Measurements from ENCODE around the gene GABRR3.
"Not testable (repeated sequence)": the region's sequence is repeated elsewhere in the genome, so short reads cannot be mapped to it uniquely, and the experiment has no call there.

Gene GABRR3

GRCh38 chr3:98021830-98022560 lies 13.1 kb downstream of the GABRR3 start:
- no peak for DNase-seq (ENCODE audit: low spot score)

- DNase-seq (ENCODE audit: low spot score), result no peak
Observed at GRCh38 chr3:98020412-98020811, 14.7 kb downstream of the GABRR3 start.

GRCh38 chr3:98018301-98018700 lies 16.8 kb downstream of the GABRR3 start:
- no peak for DNase-seq (ENCODE audit: low spot score)

- no peak for DNase-seq (ENCODE audit: low spot score)
Observed at GRCh38 chr3:98014268-98014585, 20.9 kb downstream of the GABRR3 start.

GRCh38 chr3:98013411-98014267 lies 21.5 kb downstream of the GABRR3 start:
- no peak for DNase-seq (ENCODE audit: low spot score)

- DNase-seq (ENCODE audit: low spot score), result no peak
Observed at GRCh38 chr3:98012979-98013378, 22.1 kb downstream of the GABRR3 start.

- DNase-seq (ENCODE audit: low spot score), result not testable (repeated sequence)
Observed at GRCh38 chr3:98010883-98011449, 24.1 kb downstream of the GABRR3 start.

GRCh38 chr3:98010194-98010882 lies 24.8 kb downstream of the GABRR3 start:
- DNase-seq (ENCODE audit: low spot score), result no peak

GRCh38 chr3:98008855-98009254 lies 26.3 kb downstream of the GABRR3 start:
- no peak for DNase-seq (ENCODE audit: low spot score)

- DNase-seq (ENCODE audit: low spot score), result no peak
Observed at GRCh38 chr3:98005438-98005837, 29.7 kb downstream of the GABRR3 start.

GRCh38 chr3:98004721-98005120 lies 30.4 kb downstream of the GABRR3 start:
- DNase-seq (ENCODE audit: low spot score), result no peak

- no peak for DNase-seq (ENCODE audit: low spot score)
Observed at GRCh38 chr3:98003306-98003969, 31.7 kb downstream of the GABRR3 start.

GRCh38 chr3:98002717-98003116 lies 32.4 kb downstream of the GABRR3 start:
- DNase-seq (ENCODE audit: low spot score), result no peak

- DNase-seq (ENCODE audit: low spot score), result no peak
Observed at GRCh38 chr3:97999994-98000393, 35.1 kb downstream of the GABRR3 start.

- no peak for DNase-seq (ENCODE audit: low spot score)
Observed at GRCh38 chr3:97999103-97999502, 36.0 kb downstream of the GABRR3 start.

- DNase-seq (ENCODE audit: low spot score), result no peak
Observed at GRCh38 chr3:97996988-97997387, 38.1 kb downstream of the GABRR3 start.

- no peak for DNase-seq (ENCODE audit: low spot score)
Observed at GRCh38 chr3:97994328-97994945, 40.7 kb downstream of the GABRR3 start.

- no peak for DNase-seq (ENCODE audit: low spot score)
Observed at GRCh38 chr3:97993526-97993925, 41.6 kb downstream of the GABRR3 start.

- DNase-seq (ENCODE audit: low spot score), result no peak
Observed at GRCh38 chr3:97992547-97993173, 42.5 kb downstream of the GABRR3 start.

GRCh38 chr3:97991293-97991682 lies 43.8 kb downstream of the GABRR3 start:
- DNase-seq (ENCODE audit: low spot score), result no peak

Data from left forelimb (tissue), 1 donor.